Muscle layer of duodenum (tissue), 2 donors: ENCODE measurements around the gene RPL31.

ENCODE experiments used
- H3K27ac ChIP-seq: one replicate; pipeline ENCODE4 v1.7.0; 2013; ENCODE audit warnings: mild to moderate bottlenecking, low read length
- H3K27me3 ChIP-seq: one replicate; pipeline ENCODE4 v1.7.0; 2013; ENCODE audit warnings: low read depth, mild to moderate bottlenecking, control low read depth, low read length
- H3K36me3 ChIP-seq, 2 donors: one replicate each; pipeline ENCODE4 v1.7.0; 2013; ENCODE audit warnings: low read length in 2 of 2, control low read depth in 1 of 2, mild to moderate bottlenecking in 1 of 2; ENCODE audit not compliant: insufficient read depth in 2 of 2, control insufficient read depth in 1 of 2
- H3K4me1 ChIP-seq, 2 donors: one replicate each; pipeline ENCODE4 v1.7.0; 2013; ENCODE audit warnings: low read length in 2 of 2, mild to moderate bottlenecking in 2 of 2, control low read depth in 1 of 2, moderate library complexity in 1 of 2; ENCODE audit not compliant: insufficient read depth in 2 of 2, control insufficient read depth in 1 of 2
- H3K4me3 ChIP-seq, 2 donors: one replicate each; pipeline ENCODE4 v1.7.0; 2013; ENCODE audit warnings: low read length in 2 of 2, low read depth in 1 of 2, mild to moderate bottlenecking in 1 of 2
- H3K9me3 ChIP-seq, 2 donors: one replicate each; pipeline ENCODE4 v1.7.0; 2013; ENCODE audit warnings: low read length in 2 of 2, control low read depth in 1 of 2, mild to moderate bottlenecking in 1 of 2; ENCODE audit not compliant: control insufficient read depth in 1 of 2
- donor health status: healthy.

RPL31 gene

GRCh38 chr2:100976061-100976460 lies 26.0 kb upstream of the RPL31 start:
- no peak overlapping the region for H3K27ac ChIP-seq

GRCh38 chr2:100976645-100977391 lies 25.3 kb upstream of the RPL31 start:
- H3K27me3 ChIP-seq = no peaks in the 10 kb centered on the region
- peaks cover 0 to 4% of the 10 kb centered on the region in 2 donors for H3K4me1 ChIP-seq
- H3K36me3 ChIP-seq = peaks cover 10 to 13% of the 10 kb centered on the region in 2 donors
- H3K9me3 ChIP-seq = no peaks in the 10 kb centered on the region
- no peak overlapping the region for H3K4me3 ChIP-seq
- H3K27ac ChIP-seq = peak overlapping the region; percentile 9

More at GRCh38 chr2:100976061-100976460, 26.0 kb upstream of the RPL31 start:
- H3K27me3 ChIP-seq = no peaks in the 10 kb centered on the region
- no peaks in the 10 kb centered on the region for H3K9me3 ChIP-seq
- peaks cover 0 to 4% of the 10 kb centered on the region in 2 donors for H3K4me1 ChIP-seq
- H3K36me3 ChIP-seq = peaks cover 10 to 17% of the 10 kb centered on the region in 2 donors
- no peak overlapping the region for H3K4me3 ChIP-seq

DNA sequence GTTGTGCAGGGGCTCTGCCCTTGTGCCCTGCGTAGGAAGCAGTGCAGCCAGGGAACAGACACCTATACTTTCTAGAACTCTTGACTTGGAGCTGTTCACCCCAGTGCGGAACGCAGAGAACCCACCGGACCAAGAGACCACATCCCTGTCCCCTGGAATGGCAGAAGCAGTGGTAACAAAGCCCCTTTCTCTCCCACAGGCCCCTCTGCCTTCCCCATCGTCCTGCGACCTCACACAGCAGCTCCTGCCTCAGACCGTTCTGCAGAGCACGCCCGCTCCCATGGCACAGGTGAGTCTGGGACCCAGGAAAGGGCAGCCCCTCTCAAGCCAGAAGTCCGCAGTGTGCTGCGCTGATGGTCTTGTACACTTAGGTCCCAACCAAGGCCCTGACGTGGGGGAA lies 24.6 kb upstream of the RPL31 start:
- Histone ChIP-seq H3K36me3 (peaks cover 10 to 13% of the 10 kb centered on the region in 2 donors), H3K9me3 (no peaks in the 10 kb centered on the region), H3K27ac (peak overlapping the region; percentile 9), H3K27me3 (no peaks in the 10 kb centered on the region), H3K4me3 (no peak overlapping the region), H3K4me1 (peaks cover 0 to 4% of the 10 kb centered on the region in 2 donors)

- Histone ChIP-seq H3K27ac (no peak overlapping the region), H3K9me3 (no peaks in the 10 kb centered on the region), H3K4me3 (no peak overlapping the region), H3K4me1 (peaks cover 0 to 11% of the 10 kb centered on the region in 2 donors), H3K36me3 (peaks cover 7 to 10% of the 10 kb centered on the region in 2 donors), H3K27me3 (no peaks in the 10 kb centered on the region)
Observed at GRCh38 chr2:100978582-100979191, 23.4 kb upstream of the RPL31 start.

GRCh38 chr2:100980046-100980445 lies 22.0 kb upstream of the RPL31 start:
- no peak overlapping the region for H3K27ac ChIP-seq
- no peaks in the 10 kb centered on the region for H3K27me3 ChIP-seq
- H3K36me3 ChIP-seq = peaks cover 4 to 7% of the 10 kb centered on the region in 2 donors
- peaks cover 0 to 11% of the 10 kb centered on the region in 2 donors for H3K4me1 ChIP-seq
- H3K4me3 ChIP-seq = no peak overlapping the region
- H3K9me3 ChIP-seq = no peaks in the 10 kb centered on the region

DNA sequence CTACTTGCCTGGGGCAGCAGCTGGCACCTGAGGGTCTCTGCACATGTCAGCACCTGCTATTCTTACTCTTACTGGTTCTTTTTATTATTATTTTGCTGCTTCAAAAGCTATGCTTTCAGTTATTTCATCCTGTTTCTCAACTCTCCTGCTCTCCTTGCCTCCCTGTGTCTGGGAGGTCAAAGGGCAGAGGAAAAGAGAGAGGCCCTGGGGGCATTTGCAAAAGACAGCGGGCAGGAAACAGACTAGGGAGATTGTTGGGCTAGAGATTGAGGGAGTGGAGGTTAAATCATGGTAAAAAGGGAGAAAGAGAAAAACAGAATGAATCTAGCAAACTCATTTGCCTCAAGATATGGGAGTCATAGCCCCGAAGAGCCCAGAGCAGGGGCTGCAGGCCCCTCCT lies 21.1 kb upstream of the RPL31 start:
- Histone ChIP-seq H3K36me3 (peaks cover 0 to 5% of the 10 kb centered on the region in 2 donors), H3K9me3 (no peaks in the 10 kb centered on the region), H3K27ac (no peak overlapping the region), H3K4me1 (peaks cover 0 to 11% of the 10 kb centered on the region in 2 donors), H3K27me3 (no peaks in the 10 kb centered on the region), H3K4me3 (no peak overlapping the region)

DNA sequence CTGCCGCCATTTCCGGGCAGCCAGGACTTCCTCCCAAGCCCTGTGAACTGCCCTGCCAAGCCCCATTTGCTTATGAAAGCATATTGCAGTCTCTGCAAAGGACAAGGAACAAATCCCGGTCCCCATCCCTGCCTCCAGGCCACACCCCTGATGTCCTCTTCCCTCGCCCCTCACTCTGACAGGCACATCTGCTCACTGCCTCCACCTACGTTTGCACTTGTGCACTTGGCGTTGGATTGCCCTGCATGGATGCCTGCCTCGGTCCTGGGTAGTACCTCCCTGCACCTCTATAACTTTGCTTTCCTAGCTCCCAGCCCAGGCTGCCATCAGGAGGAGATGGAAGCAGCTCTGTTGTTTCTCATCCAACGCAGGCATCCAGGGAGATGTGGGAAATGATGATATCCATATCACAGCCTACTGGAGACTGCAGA lies 19.6 kb upstream of the RPL31 start:
- no peaks in the 10 kb centered on the region for H3K9me3 ChIP-seq
- H3K4me1 ChIP-seq = peaks cover 0 to 7% of the 10 kb centered on the region in 2 donors
- peaks cover 0 to 2% of the 10 kb centered on the region in 2 donors for H3K36me3 ChIP-seq
- no peak overlapping the region for H3K4me3 ChIP-seq
- H3K27ac ChIP-seq = no peak overlapping the region
- H3K27me3 ChIP-seq = no peaks in the 10 kb centered on the region

GRCh38 chr2:100983201-100983600 lies 18.9 kb upstream of the RPL31 start:
- H3K27ac ChIP-seq = no peak overlapping the region
- peaks cover 0 to 7% of the 10 kb centered on the region in 2 donors for H3K4me1 ChIP-seq
- peaks cover 0 to 6% of the 10 kb centered on the region in 2 donors for H3K36me3 ChIP-seq
- no peaks in the 10 kb centered on the region for H3K9me3 ChIP-seq
- no peak overlapping the region for H3K4me3 ChIP-seq
- H3K27me3 ChIP-seq = no peaks in the 10 kb centered on the region

DNA sequence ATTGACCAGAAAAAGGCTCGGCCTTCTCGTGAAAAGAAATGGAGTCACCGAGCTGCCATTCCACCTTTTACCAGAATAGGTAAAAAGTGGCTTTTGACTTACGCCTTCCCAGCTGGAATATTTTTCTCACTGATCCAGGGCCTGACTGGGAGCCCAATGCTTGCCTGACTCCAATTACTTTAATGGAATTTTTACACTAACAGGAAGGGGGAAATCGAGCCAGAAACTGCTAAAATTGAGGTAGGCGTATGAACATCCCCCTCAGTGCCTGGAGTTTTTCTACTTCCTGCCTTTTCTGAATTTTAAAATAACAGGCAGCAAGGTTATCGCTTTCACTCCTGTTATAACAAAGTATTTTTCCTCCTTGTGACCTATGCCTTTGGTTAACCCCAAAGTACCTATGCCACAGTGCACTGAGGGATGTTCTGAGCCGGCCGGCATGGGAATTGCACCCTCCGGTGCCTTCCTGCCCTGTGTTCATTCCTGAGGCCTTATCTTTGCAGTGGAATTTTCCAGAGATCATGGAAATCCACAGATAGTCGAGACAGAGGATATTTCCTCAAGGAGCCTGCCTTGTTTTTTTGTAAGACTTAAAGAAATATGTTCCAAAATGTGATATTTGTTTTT lies 18.3 kb upstream of the RPL31 start:
- no peaks in the 10 kb centered on the region for H3K27me3 ChIP-seq
- H3K4me3 ChIP-seq = no peak overlapping the region
- H3K36me3 ChIP-seq = peaks cover 0 to 8% of the 10 kb centered on the region in 2 donors
- no peaks in the 10 kb centered on the region for H3K9me3 ChIP-seq
- H3K27ac ChIP-seq = peak overlapping the region; percentile 23
- H3K4me1 ChIP-seq = peaks cover 0 to 7% of the 10 kb centered on the region in 2 donors

GRCh38 chr2:100984892-100985307 lies 17.2 kb upstream of the RPL31 start:
- Histone ChIP-seq H3K4me3 (no peak overlapping the region), H3K4me1 (peaks cover 0 to 7% of the 10 kb centered on the region in 2 donors), H3K27me3 (no peaks in the 10 kb centered on the region), H3K9me3 (no peaks in the 10 kb centered on the region), H3K36me3 (peaks cover 0 to 8% of the 10 kb centered on the region in 2 donors), H3K27ac (no peak overlapping the region)

GRCh38 chr2:100986157-100986556 lies 15.9 kb upstream of the RPL31 start:
- H3K27ac ChIP-seq = no peak overlapping the region
- peaks cover 0 to 7% of the 10 kb centered on the region in 2 donors for H3K4me1 ChIP-seq
- no peaks in the 10 kb centered on the region for H3K27me3 ChIP-seq
- H3K4me3 ChIP-seq = no peak overlapping the region
- H3K36me3 ChIP-seq = peaks cover 0 to 8% of the 10 kb centered on the region in 2 donors
- H3K9me3 ChIP-seq = no peaks in the 10 kb centered on the region
